ENCODE measurements around the gene SBNO2.

DNA sequence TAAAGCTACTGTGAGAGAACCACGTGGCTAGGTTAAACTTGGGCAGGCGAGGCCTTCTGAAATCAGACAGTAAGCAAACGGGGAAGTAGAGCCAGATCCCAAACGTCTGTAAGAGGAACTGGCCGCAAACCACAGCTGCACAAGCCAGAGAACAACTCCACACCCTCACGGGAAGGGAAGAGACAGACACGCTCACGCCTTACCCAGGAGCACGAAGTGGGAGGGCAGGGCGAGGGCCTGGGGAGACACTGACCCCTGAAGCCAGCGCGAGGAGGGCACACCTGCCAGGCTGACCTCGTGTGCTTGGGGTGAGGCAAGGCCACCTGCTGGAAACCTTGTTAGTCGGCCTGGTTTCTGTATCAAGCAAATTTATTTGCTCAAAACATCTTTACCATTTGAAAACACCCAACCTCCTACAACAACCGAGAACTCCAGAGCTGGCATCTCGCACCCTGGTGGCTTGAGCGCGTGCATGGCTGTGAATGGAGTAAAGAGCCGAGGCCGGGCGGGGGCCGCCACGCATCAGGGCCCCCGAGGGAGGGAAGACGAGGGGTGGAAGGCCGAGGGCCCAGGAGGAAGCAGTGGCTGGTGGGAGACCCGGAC, 86.2 kb downstream of the SBNO2 start:
- no peak for TF ChIP-seq EP300 (IDR thresholded peaks at IDR 0.05)
- no peak for TF ChIP-seq CTCF (IDR thresholded peaks at IDR 0.05)
- TF ChIP-seq POLR2AphosphoS5 (IDR thresholded peaks at IDR 0.05): peak; percentile 45 to 58
- peak in 1 of 4 donors; percentile 39 for TF ChIP-seq POLR2A (IDR thresholded peaks at IDR 0.05)
